ENCODE measurements around the gene RPS6KA1. TPM values are rescaled to one million over a fixed set of nuclear protein-coding genes. Genes with fewer than 3 reads are reported as not detected.

Gene RPS6KA1
- total and polyA plus RNA-seq, 5 donors: 2.0 to 7.0 (median 4.3) TPM

Small RNA genes lying within 50 kb of the gene (microRNA-seq; reads per million reads assigned to microRNA genes)
- 0 reads per million in 2 donors for gene MIR1976

Other genes with a start within 250 kb of the RPS6KA1 start
- 10 to 100 TPM; 28.9 to 71.3 (median 51.1) TPM for gene SH3BGRL3, start 249.7 kb upstream of the RPS6KA1 start, total RNA-seq
- 41.9 TPM for gene SH3BGRL3, start 249.7 kb upstream of the RPS6KA1 start, polyA plus RNA-seq
- 10 to 100 TPM; 13.7 to 18.5 (median 16.0) TPM for gene UBXN11, start 223.1 kb upstream of the RPS6KA1 start, total RNA-seq
- 13.3 TPM for gene UBXN11, start 223.1 kb upstream of the RPS6KA1 start, polyA plus RNA-seq
- gene CD52, start 211.8 kb upstream of the RPS6KA1 start, total RNA-seq: 1 to 10 TPM; 1.8 to 5.7 (median 4.1) TPM
- gene CD52, start 211.8 kb upstream of the RPS6KA1 start, polyA plus RNA-seq: 4.5 TPM
- gene CRYBG2, start 175.6 kb upstream of the RPS6KA1 start, total RNA-seq: not detected
- not detected for gene CRYBG2, start 175.6 kb upstream of the RPS6KA1 start, polyA plus RNA-seq
- gene ZNF683, start 157.0 kb upstream of the RPS6KA1 start, total RNA-seq: under 1 TPM in 1 of 4 donors, not detected in 3; 0.23 TPM
- not detected for gene ZNF683, start 157.0 kb upstream of the RPS6KA1 start, polyA plus RNA-seq
- not detected for gene LIN28A, start 118.9 kb upstream of the RPS6KA1 start, total RNA-seq
- gene LIN28A, start 118.9 kb upstream of the RPS6KA1 start, polyA plus RNA-seq: not detected
- gene DHDDS, start 97.4 kb upstream of the RPS6KA1 start, total RNA-seq: 10 to 100 TPM; 27.0 to 34.0 (median 30.0) TPM
- 21.5 TPM for gene DHDDS, start 97.4 kb upstream of the RPS6KA1 start, polyA plus RNA-seq
- gene HMGN2, start 57.3 kb upstream of the RPS6KA1 start, total RNA-seq: 100 to 1,000 TPM; 125 to 176 (median 136) TPM
- 152 TPM for gene HMGN2, start 57.3 kb upstream of the RPS6KA1 start, polyA plus RNA-seq
- 10 to 100 TPM; 33.1 to 45.3 (median 40.0) TPM for gene ARID1A, start 166.3 kb downstream of the RPS6KA1 start, total RNA-seq
- gene ARID1A, start 166.3 kb downstream of the RPS6KA1 start, polyA plus RNA-seq: 15.7 TPM